Cardiac septum (tissue), 1 donor: ENCODE data around the gene RITA1. TPM values are rescaled to one million over a fixed set of nuclear protein-coding genes. Genes with fewer than 3 reads are reported as not detected.

Experiments used
- DNase-seq: peaks from one replicate; pipeline ENCODE4 v3.0.0-alpha.2; 2020; ENCODE audit warnings: low spot score
- intact Hi-C: fragments of 100-400 bp; cut with DNase I; formaldehyde crosslinking; loops from one replicate; pipeline ENCODE4 v1.14.0; 2022
- total RNA-seq: library from RNA; stranded (reverse); fragmentation: NEBNext Ultra II Directional; extraction: Animal tissue kit (Norgen Biotek cat#: 25700); gene quantifications from one replicate; pipeline ENCODE4 v1.2.1, GENCODE V29; 2021
- donor health status: DM: no; HTN: no; CAD: no.

RITA1 gene
- total RNA-seq, 1 donor from 2014 or later, result 11.0 TPM

DNA sequence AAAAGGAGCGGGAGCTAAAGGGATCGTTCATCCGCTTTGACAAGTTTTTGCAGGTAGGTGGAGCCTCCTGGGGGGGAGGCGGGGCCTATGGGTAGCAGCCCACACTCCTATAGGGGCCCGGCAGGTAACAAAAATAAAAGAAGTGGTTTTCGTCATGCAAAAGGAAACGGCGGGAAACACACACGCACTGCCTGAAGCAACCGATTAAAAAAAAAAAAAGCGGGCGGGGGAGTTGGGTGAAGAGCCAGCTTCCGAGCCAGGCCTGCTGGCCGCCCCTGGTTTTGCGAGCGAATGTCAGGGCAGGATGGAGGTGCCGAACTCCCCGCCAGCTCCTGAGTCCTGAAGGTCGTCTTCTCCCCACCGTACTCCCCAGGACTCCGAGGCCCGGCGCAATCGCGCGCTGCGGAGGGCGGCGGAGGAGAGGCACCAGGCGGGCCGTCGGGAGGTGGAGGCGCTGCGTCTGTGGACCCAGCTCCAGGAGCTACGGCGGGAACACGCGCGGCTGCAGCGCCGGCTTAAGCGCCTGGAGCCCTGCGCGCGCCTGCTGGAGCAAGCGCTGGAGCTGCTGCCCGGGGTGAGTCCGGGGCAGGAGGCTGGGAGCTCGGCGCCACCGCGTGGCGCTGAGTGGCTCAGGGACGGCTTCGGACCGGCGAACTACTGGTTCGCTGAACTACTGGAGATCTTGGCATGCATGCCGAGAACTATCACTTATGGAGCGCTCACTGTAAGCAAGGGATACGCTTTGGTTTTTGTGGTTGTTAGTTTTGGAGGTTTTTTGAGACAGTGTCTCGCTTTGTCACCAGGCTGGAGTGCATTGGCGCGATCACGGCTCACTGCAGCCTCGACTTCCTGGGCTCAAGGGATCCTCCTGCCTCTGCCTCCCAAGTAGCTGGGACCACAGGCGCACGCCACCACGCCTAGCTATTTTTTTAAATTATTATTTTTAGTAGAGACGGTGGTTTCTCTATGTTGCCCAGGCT lies 32.4 kb upstream of the RITA1 start:
- no peak for DNase-seq
- intact Hi-C loops, result loop anchor here (2.0 kb wide), 1 partner anchor 104 kb away; no protein-coding TSS in a partner anchor

DNA sequence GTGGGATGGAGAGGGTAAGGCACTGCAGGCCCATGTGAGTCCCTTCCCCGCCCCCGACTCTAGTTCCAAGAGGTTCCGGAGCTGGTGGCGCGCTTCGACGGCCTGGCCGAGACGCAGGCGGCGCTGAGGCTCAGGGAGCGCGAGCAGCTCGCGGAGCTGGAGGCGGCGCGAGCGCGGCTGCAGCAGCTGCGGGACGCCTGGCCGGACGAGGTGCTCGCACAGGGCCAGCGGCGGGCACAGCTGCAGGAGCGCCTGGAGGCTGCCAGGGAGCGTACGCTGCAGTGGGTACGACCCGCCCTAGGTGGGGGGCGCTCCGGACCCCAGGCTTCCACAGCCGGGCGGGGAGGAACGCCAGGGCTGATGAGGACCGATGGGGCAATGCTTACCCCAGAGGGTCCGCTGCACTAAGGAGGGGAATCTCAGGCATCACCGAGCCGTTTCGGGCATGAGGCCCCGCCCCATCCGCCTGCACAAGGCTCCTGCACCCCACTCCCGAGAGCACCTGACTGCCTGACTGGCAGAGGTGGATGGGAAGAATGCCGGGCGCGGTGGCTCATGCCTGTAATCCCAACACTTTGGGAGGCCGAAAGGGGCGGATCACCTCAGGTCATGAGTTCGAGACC lies 31.1 kb upstream of the RITA1 start:
- intact Hi-C loops, result no loop called here
- DNase-seq, result no peak

DNA sequence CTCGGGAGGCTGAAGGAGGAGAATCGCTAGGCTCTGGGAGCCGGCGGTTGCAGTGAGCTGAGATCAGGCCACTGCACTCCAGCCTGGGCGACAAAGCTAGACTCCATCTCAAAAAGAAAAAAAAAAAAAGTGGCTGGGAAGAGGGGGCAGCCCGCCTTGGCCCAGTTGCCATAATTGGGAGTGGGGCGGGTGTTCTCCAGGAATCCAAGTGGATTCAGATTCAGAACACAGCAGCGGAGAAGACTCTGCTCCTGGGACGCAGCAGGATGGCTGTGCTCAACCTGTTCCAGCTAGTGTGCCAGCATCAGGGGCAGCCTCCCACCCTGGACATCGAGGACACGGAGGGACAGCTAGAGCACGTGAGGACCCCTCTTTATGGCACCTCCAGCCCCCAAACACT lies 30.5 kb upstream of the RITA1 start:
- DNase-seq, result no peak
- intact Hi-C loops, result no loop called here

DNA sequence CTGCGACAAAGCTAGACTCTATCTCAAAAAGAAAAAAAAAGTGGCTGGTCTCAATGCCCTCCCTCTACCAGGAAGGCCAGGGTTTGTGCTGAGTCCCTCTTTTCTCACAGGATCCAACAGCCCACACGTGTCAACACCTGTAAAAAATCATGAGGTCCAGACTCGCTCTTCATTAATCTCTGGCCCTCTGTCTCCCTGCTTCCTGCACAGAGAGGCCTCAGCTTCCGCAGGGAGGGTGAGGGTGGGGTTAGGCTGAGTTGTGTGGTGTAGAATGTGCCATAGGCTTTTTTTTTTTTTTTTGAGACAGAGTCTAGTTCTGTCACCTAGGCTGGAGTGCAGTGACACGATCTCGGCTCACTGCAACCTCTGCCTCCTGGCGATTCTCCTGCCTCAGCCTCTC lies 29.9 kb upstream of the RITA1 start:
- DNase-seq, result no peak
- intact Hi-C loops, result no loop called here

DNA sequence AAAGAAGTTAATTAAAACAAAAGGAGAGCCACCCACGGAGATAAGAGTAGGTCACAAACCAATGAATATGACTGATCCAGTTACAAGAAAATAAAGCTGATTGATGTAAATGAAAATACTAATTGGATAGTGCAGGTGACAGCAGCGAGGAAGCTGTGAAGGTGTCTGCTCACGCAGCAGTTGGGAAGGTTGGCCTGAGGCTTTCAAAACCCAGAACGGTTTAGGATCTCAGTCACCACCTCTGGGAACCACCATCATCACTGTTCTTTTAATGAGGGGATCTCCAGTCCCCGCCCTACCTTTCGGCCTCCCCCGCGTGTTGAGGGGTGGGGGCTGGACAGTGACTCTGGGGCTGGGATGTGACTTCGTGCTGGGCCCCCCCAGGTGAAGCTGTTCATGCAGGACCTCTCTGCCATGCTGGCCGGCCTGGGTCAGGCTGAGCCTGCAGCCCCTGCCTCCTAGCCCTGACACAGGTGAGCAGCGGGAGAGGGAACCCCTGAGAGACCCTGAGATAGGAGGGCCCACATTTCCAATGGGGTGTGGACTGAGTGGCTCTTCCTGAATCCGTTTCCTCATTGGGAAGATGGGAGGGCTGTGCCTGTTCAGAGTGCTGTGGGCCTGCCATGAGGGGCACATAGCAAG lies 28.2 kb upstream of the RITA1 start:
- intact Hi-C loops, result no loop called here
- DNase-seq, result no peak

DNA sequence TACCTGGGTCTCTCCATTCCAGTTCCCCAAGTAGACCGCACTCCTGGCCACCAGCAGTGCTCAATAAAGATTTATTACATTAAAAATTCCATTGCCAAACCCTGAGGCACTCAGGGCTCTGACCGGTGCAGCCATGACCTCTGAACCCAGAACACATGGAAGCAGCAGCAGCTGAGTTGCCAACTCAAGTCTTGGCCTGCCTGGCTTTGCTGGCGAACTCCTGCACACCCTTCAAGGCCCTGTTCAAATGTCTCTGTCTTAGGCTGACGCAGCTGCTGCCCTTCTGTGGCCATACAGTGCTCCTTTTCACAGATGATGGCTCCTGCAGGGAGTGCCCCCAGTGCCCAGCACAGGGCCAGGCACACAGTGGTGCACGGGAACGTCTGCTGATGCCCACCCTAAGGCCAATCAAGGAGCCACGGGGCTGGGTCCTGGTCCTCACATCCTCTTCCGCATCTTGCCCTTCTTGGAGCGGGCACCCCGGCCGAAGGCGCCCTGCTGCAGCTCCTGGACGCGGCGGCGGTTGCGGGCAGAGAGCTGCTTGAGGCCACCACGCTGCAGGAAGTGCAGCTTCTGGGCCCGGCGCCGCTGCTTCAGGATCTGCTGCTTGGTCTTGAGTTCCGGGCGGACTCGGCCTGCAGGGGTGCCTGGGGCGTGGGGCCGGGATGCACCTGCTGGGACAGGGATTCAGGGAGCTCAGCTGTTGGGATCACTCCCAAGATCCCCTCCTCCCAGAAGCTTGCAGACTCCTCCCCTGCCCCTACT lies 26.9 kb upstream of the RITA1 start:
- no peak for DNase-seq
- intact Hi-C loops, result no loop called here

DNA sequence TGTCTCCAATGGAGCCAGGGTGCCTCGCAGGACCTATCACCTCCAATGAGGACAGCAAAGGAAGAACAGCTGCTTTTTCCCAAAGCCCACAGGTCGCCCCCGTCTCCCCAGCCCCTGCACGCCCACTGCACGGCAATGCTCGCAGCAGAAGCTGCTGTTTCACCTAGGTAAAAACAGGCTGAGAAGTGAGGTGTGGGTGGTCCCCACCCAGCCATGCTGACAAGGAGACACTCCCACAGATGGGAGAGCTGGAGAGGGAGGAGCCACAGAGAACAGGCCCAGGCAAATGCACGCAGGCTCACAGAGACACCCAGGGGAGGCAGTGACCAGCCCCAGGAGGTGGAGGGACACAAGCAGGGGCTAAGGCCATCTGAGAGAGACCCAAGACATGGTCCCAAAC lies 25.6 kb upstream of the RITA1 start:
- intact Hi-C loops, result no loop called here
- DNase-seq, result no peak

DNA sequence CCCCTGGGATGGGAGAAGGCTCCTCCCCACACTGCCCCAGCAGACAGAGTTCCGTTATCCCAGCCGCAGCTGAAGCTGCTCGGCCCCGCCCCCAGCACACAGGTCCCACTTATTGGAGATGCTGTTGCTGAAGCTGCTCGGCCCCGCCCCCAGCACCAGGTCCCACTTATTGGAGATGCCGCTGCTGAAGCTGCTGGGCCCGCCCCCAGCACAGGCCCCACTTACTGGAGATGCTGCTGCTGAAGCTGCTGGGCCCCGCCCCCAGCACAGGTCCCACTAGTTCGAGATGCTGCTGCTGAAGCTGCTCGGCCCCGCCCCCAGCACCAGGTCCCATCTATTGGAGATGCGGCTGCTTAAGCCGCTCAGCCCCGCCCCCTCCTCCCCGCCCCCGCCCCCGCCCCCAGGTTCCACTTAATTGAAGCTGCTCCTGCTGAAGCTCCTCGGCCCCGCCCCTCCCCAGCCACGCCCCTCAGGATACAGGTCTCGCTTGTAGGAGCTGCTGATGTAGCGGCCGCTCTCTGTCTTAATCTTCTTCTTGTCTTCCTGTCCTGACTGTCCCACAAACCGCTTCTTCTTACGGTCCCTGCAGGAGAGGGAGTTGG lies 24.0 kb upstream of the RITA1 start:
- intact Hi-C loops, result no loop called here
- no peak for DNase-seq

DNA sequence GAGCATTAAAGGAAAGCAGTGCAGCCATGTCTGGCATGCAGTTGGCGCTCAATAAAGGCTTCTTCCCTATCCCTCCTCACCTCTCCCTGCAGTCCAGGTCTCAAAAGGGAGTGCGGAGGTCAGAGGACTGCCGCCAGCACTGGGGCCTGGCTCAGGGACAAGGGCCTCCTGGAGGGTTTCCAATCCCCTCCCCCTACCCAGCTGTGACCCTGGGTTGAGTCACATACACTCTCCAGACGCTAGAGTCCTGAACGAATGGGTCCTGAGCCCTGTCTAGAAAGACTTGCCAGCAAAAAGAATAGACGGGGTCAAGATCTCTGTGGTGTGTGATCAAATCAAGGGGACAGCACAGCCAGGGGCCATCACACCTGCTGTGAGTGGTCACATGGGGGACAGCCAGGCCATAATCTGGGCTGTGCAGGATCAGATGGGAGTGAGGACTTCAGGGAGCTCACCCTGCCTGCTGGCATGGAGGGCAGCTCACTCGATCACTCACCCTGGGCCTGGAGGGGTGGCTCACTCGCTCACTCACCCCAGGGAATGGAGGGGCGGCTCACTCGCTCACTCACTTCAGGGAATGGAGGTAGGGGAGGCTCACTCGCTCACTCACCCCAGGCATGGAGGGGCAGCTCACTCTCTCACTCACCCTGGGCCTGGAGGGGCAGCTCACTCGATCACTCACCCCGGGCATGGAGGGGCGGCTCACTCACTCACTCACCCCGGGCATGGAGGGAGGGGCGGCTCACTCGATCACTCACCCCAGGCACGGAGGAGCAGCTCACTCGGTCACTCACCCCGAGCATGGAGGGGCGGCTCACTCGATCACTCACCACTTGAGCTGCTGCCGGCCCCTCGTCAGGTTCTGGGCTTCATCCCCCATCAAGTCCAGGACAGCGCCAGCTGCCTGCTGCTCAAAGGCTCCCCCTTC lies 23.2 kb upstream of the RITA1 start:
- DNase-seq, result no peak
- intact Hi-C loops, result no loop called here

DNA sequence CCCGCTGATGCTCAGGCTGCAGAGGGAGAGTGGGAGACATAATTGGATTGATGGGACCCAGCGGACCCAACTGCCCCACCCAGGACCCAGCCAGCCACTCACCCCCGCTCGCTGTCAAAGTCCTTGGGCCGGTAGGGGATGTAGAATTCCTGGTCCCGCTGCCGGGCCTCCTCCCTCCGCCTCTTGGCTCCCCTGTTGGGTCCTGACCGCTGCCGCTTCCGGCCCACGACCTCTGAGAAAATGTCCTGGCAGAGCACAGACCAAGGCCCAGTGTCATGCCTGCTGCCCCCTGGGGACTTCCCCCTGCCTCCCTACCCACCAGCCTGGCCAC lies 22.5 kb upstream of the RITA1 start:
- no peak for DNase-seq

DNA sequence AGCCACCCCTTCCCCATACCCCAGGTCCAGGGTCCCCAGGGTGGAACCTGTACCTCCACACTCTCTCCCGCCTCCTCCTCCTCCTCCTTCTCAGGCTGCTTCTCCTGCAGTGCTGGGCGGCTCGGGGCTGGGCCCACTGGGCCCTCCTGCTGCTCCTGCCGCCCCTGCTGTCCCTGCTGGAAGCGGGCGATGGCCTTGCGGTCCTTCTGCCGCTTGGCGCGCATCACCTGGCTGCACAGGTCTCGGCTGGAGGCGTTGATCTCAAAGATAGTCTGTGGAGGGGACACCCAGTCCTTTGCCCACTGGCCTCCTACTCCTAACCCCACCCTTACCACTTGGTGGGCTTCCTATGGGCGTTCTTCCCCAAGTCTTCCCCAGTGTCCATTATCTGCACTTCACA lies 21.5 kb upstream of the RITA1 start:
- no peak for DNase-seq
- intact Hi-C loops, result no loop called here

More for the DNA sequence above, 22.5 kb upstream of the RITA1 start:
- intact Hi-C loops, result no loop called here

DNA sequence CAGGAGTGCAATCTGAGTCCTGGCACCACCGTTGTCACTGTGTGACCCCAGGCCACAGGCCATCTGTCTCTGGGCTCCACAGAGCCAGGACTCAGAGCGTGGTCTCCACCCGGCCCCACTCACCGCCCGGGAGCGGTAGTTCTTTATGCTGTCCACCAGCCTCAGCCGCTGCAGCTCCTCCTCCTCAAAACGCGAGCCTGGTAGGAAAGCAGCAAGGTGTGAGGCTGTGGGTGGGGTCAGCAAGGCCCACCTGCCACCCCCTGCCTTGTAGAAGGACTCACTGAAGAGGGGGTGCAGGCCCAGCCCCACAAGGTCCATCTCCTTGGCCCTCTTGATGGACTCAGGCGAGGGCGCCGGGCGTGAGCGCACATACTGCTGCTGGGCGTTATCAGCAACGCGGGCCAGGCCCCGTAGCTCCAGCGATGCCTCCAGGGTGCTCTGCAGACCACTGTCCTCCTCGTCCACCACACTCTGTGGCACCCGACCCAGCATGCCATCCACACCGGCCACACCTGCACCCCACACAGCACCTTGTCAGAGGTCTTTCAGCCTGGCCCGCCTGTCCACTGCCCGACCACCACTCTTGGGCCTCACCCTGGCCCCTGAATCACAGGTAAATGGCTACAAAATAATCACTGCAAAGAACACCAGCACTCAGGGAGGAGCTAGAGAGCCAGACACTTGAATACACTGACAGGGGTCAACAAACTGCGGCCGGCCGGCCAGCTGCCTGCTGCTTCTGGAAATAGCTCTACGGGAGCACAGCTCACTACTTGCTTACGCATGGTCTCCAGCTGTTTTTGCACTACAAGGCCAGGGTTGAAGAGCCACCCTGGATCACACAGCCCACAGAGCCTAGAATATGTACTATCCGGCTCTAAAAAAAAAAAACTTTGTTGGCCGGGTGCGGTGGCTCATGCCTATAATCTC lies 19.7 kb upstream of the RITA1 start:
- no peak for DNase-seq
- intact Hi-C loops, result no loop called here

DNA sequence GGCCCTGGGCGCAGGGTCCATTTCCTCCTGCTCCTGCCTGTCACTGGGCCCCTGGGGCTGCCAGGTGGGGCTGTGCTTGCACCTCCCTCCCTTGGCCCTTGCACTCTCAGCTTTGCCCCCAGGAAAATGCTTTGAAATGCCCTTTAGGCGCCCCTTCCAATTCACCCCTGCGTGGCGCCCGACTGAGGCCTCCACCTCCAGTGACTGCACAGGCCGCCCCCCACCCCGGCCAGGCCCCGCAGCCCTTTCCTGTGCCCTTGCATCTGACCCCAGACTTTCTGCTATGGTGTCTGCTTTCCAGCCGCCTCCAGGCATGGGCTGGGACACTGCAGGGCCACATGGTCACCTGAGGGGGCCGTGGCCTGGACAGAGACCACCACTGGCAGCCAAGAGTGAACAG lies 17.7 kb upstream of the RITA1 start:
- intact Hi-C loops, result no loop called here

DNA sequence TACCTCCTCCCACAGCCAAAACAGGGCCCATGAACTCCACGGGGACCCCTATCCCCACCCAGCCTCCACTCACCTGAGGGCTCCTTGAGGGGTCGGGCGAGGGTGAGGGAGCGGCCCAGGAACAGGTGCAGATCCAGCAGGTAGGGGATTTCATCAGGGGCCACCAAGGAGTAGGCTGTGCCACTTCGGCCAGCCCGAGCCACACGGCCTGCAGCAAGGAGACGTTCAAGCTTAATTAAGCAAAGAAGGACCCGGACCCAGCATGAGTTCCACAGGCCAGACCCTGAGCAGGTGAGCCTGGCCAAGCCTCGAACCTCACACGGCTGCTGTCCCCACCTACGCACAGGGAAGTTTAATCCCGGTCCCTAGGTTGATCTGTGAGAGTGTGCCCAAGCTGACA lies 15.8 kb upstream of the RITA1 start:
- no peak for DNase-seq
- intact Hi-C loops, result no loop called here

More for the DNA sequence above, 17.7 kb upstream of the RITA1 start:
- no peak for DNase-seq

DNA sequence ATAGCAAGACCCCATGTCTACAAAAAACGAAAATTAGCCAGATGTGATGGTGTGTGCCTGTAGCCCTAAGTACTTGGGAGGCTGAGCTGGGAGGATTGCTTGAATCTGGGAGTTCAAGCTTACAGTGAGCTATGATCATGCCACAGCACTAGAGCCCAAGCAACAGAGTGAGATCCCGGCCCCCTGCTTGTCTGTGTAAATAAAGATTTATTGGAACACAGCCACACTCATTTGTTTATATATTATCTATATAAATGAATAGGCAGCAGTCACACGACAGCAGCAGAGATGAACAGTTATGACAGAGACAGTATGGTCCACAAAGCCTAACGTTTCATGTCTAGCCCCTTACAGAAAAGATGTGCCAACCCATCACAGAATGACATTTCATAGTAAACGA lies 15.1 kb upstream of the RITA1 start:
- DNase-seq, result no peak
- intact Hi-C loops, result no loop called here

DNA sequence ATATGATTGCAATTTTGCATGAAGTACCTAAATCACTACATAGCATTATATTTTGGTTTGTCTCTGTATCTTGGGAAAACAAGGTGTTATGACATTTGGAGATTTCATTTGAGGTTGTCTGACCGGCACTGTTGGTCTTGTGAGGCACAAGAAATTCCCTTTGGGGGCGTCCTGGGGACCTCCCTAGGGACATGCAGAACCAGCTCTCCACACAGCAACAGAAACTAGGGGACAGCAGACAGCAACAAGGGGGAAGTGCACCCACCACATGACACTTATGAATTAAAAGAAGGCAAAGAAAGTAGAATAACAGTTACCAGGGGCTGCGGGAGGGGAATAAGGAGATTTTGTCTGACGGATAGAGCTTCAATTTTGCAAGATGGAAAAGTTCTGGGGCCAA lies 14.6 kb upstream of the RITA1 start:
- DNase-seq, result no peak
- intact Hi-C loops, result no loop called here

DNA sequence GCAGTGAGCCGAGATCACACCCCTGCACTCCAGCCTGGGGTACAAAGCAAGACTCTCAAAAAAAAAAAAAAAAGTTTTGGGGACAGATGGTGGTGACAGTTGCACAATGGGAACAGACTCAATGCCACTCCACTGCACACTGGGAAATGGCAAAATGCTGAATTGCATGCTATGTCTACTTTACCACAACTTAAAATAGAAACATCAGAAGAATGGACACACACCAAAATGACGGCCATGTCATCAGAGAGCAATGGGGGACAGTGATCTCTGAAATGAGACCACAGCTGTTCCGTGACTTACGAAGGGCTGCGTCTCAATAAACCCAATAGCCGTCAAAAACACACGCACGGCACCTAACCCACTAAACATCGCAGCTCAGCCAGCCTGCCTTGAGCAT lies 14.0 kb upstream of the RITA1 start:
- no peak for DNase-seq
- intact Hi-C loops, result no loop called here

DNA sequence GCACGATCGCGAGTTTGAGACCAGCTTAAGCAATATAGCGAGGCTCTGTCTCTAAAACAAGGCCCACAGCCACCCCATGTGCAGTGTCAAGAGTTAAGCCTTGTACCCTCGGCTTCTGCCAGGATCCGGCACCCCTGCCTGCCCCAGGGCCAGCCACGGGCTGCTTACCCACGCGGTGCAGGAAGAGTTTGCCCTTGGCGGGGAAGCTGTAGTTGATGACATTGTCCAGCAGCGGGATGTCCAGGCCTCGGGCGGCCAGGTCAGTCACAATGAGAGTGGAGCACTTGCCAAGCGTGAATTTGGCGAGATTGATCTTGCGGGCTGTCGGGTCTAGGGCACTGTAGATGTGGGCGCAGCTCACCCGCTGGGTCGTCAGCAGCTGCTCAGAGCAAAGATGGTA lies 13.3 kb upstream of the RITA1 start:
- intact Hi-C loops, result no loop called here
- no peak for DNase-seq
